ENCODE data around the gene SYNDIG1.

GRCh38 chr20:24521032-24521431 lies 51.6 kb downstream of the SYNDIG1 start:
- TF ChIP-seq RAD21 (IDR thresholded peaks at IDR 0.05; ENCODE audit: low read length) (no peak), CTCF (IDR thresholded peaks at IDR 0.05) (no peak), POLR2AphosphoS5 (IDR thresholded peaks at IDR 0.05; ENCODE audit: low read depth, low read length) (no peak), EP300 (IDR thresholded peaks at IDR 0.05; ENCODE audit: borderline replicate concordance in 1 of 2, low read depth in 1 of 2, low read length in 1 of 2) (no peak), EZH2phosphoT487 (IDR thresholded peaks at IDR 0.05; ENCODE audit: borderline replicate concordance, low read depth) (no peak), TAF1 (IDR thresholded peaks at IDR 0.05; ENCODE audit: borderline replicate concordance, low read depth, low read length) (no peak), MXI1 (IDR thresholded peaks at IDR 0.05; ENCODE audit: low read depth, low read length) (no peak), RFX5 (IDR thresholded peaks at IDR 0.05; ENCODE audit: low read length) (no peak), USF2 (IDR thresholded peaks at IDR 0.05; ENCODE audit: borderline replicate concordance, low read depth, low read length) (no peak), GATA2 (CRISPR knock-in tag; IDR thresholded peaks at IDR 0.05) (no peak), RXRA (IDR thresholded peaks at IDR 0.05; ENCODE audit: borderline replicate concordance, low read depth) (no peak), SIN3A (IDR thresholded peaks at IDR 0.05; ENCODE audit: borderline replicate concordance, low read depth, low read length) (no peak)
- TF ChIP-seq, protein P1, sequence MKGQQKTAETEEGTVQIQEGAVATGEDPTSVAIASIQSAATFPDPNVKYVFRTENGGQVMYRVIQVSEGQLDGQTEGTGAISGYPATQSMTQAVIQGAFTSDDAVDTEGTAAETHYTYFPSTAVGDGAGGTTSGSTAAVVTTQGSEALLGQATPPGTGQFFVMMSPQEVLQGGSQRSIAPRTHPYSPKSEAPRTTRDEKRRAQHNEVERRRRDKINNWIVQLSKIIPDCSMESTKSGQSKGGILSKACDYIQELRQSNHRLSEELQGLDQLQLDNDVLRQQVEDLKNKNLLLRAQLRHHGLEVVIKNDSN (IDR thresholded peaks at IDR 0.05; ENCODE audit: borderline replicate concordance, low read depth), result no peak
- TF ChIP-seq, protein P2, sequence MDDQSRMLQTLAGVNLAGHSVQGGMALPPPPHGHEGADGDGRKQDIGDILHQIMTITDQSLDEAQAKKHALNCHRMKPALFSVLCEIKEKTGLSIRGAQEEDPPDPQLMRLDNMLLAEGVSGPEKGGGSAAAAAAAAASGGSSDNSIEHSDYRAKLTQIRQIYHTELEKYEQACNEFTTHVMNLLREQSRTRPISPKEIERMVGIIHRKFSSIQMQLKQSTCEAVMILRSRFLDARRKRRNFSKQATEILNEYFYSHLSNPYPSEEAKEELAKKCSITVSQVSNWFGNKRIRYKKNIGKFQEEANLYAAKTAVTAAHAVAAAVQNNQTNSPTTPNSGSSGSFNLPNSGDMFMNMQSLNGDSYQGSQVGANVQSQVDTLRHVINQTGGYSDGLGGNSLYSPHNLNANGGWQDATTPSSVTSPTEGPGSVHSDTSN (IDR thresholded peaks at IDR 0.05), result no peak

Data from SK-N-SH (cell line).